Tibial nerve (tissue), 3 donors: ENCODE results near the gene ZDHHC20.

Source experiments
- CTCF ChIP-seq, 5 experiments: fragments of 200-600 bp in 3 of 5; fragments of 450-650 bp in 2 of 5; sonication (generic) in 3 of 5; IDR thresholded peaks; one replicate each; pipeline ENCODE4 v1.5.1; 2016 to 2019; ENCODE audit warnings: antibody characterized with exemption in 5 of 5, mild to moderate bottlenecking in 3 of 5, moderate library complexity in 2 of 5
- POLR2A ChIP-seq, 2 donors: fragments of 450-650 bp; IDR thresholded peaks; one replicate each; pipeline ENCODE4 v1.6.1; 2017; ENCODE audit warnings: antibody characterized with exemption in 2 of 2, mild to moderate bottlenecking in 2 of 2, moderate library complexity in 2 of 2

- TF ChIP-seq CTCF (IDR thresholded peaks at IDR 0.05) (no peak), POLR2A (IDR thresholded peaks at IDR 0.05) (no peak)
Observed at GRCh38 chr13:21465710-21466160, 6.6 kb upstream of the ZDHHC20 start.
